Hematopoietic multipotent progenitor cell treated with erythropoietin and hydrocortisone succinate and interleukin-3 and kit ligand, for 8 days (in vitro differentiated cells): ENCODE measurements around the gene ALG14.
"Not testable (repeated sequence)": the region's sequence is repeated elsewhere in the genome, so short reads cannot be mapped to it uniquely, and the experiment has no call there.

Experiments
- DNase-seq: peaks from one replicate; pipeline ENCODE4 v3.0.0-alpha.2; 2015

The ALG14 gene

DNA sequence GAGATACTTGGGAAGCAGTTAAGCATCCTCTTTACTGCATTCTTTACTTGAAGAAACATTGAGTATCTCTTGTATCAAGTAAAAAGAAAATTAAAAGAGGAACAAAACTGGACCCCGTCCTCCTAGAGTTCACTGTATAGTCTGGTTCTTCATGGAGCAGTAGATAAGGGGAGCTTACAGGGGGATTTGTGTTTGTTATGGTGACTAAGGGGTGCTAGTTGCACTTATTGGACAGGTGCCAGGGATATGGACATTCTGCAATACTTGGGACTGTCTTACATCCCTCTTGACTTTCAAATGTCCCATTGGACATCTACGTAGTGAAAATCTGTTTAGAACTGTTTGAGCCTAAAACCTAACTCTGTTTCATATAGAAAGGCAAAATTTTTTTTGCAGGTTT is 67.2 kb downstream of the ALG14 start:
- no peak for DNase-seq

DNA sequence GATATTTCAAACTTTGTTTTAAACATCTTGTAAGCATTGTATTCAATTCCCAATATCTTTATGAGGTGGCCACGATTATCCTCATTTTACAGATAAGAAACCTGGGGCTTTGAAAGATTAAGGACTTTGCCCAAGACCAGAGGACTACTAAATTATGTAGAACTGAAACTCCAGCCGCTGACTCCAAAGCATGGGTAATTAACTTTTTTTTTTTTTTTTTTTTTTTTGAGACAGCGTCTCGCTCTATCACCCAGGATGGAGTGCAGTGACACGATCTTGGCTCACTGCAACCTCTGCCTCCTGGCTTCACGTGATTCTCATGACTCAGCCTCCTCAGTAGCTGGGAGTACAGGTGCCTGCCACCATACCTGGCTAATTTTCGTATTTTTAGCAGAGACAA is 68.7 kb downstream of the ALG14 start:
- no peak for DNase-seq

DNA sequence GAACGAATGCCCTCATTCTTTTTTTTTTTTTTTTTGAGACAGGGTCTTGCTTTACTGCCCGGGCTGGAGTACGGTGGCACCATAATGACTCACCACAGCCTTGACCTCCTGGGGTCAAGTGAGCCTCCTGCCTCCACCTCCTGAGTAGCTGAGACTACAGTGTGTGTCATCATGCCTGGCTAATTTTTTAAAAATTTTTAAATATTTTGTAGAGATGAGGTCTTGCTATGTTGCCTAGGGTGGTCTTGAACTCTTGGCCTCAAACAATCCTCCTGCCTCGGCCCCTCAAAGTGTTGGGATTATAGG is 69.4 kb downstream of the ALG14 start:
- no peak for DNase-seq

DNA sequence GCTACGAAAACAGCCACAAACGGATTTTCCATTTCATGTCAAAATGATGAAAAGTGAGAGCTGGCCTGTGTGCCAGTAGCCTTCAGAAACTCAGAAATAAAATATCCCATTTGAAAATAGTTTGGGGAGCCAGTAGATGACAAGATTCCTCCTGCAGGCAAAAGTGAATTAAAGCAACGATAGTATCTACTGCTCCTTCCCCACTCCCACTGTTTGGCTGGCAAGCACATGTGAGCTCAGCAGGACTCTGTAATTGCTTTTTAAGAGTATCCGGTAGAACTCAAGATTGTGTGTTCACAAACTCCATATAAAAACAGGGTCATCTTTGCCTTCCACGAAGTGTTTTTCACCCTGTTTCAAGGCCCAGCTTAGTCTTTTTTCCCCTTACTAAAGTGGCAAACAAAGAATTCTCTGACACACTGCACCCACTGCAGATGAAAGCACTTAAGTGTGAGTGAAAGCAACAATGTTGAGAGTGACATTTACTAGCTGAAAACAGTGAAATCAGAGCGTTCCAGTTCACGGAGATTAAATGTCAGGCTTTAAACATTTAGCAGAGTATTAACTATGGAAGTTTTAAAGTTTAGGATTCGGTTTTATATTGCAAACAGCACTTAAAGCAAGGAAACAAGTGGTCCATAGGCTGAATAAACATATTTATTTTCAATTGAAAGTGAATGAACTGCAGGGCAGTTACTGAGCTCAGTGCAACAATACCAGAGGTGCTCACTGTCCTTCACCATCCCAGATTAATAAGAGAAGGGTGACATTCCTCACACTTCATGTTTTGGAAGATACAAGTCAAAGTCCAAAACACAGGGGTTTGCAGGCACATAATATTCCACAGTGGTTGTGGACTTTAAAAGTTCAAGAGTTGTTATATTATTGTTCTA is 70.0 kb downstream of the ALG14 start:
- no peak for DNase-seq

DNA sequence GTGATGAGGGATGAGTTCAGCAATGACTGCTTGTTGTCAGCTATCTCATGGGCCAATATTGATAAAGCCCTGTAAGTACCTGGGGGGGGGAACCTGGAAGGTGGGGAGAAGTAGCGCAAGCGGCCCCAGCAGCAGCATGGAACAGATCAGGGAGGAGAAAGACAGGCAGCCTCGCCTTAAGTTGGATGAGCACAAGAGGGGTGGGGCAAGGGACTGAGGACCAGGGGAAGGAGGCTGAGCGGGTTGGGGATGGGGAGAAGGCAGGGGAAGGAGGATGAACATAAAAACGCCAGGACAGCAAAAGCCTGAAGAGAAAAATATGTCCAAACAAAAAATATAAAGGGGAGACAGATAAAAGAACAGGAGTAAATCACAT is 70.6 kb downstream of the ALG14 start:
- no peak for DNase-seq

DNA sequence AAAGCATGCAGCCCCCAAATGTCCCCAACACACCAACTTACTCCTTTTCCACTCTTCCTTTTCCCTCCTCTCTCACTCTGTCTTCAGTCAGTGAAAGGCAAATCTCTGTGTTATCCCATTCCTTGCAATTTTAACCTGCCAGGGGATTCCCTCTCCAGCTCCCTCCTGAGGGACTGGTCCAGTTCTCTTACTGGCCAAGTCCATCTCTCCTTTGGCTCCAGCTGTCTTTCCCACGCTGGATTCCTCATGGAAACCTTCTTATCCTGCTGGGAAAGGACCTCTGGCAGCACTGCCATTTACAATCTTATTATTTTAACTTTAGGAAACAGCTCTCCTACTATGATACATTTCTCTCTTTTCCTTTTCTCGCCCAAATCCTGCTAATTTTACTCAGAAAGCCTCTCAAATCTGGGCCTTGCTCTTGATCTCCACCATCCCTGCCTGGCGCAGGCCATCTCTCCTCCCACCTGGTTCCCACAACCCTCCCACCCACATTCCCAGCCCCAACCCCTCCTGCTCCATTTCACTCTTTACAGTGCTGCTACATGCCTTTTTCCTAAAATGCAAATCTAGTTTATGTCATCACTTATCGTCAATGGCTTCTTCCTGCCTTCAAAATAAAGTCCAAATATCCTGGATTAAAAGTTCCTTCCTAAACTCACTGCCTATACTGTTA is 73.2 kb downstream of the ALG14 start:
- no peak for DNase-seq

DNA sequence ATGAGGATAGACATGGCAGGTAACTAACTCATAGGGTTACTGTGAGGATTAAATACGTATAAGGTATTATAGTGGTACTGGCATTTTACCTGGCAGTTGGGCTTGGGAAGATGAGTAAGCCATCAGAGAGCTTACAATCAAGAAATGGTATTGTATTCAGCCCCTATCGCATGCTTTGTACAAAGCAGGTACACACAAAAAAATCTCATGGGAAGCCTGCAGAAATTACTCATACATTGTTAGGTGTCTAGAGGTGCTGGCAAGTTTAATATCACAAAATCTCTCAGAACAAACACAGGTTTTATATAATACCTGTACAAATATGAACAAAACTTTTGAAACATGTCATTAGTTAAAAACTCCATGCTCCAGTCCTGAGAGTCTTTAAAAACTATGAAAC is 74.0 kb downstream of the ALG14 start:
- no peak for DNase-seq

GRCh38 chr1:94998114-94998513 is 74.6 kb downstream of the ALG14 start:
- DNase-seq: no peak

DNA sequence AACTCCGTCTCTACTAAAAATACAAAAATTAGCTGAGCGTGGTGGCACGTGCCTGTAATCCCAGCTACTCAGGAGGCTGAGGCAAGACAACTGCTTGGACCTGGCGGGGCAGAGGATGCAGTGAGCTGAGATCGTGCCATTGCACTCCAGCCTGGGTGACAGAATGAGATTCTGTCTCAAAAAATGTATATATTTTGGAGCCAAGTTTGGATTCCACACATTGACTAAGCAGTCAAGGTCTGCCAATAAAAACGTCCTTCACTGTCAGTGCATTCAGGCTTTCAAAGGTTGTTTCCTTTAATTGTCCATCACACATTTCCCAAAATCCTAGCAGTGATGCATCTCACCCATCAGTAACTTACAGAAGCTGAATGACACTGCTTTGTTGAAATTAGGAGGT is 77.2 kb downstream of the ALG14 start:
- not testable (repeated sequence) for DNase-seq

- DNase-seq: no peak
Measured at GRCh38 chr1:94994805-94995204, 77.9 kb downstream of the ALG14 start.

- DNase-seq: no peak
Measured at GRCh38 chr1:94993931-94994645, 78.7 kb downstream of the ALG14 start.

- DNase-seq: peak; percentile 11
Measured at GRCh38 chr1:94992863-94993563, 79.7 kb downstream of the ALG14 start.

DNA sequence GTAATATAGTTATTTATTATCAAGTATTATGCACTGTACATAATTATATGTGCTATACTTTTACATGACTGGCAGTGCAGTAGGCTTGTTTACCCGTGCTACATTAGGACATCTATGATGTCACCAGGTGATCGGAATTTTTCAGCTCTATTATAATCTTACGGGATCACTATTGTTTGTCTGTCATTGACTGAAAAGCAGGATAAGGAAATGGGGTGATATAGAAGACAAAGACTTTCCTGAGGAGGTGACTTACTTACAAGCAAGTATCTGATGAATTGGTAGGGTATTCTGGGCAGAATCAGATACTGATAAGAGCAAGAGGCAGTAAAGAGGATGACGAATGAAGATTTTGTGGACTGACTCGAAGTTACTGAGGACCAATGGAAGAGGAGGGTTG is 80.6 kb downstream of the ALG14 start:
- no peak for DNase-seq

DNA sequence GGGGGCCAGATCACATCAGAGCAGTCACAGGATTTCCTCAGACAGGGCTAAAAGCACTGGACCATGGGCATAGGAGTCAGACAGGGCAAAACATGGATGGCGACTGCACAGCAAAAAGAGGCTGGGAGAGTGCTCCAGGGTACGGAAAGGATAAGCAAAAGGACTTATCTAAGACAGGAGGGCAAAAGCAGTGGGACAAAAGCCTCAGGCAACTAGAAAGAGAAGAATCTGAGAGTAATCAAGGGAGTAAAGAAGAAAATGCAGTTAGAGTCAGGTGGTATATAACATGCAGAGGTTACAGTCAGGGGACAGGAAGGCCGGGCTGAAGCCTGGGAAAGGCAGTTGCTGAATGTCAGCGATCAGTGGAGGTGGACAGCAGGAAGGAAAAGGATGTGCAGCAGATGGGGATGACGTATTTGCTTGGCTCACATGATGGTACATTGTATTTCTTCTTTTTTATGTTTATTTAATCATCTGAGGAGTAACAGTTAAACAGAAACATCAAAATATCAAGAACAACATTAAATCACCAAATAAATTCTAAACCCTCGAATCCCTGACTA is 82.8 kb downstream of the ALG14 start:
- DNase-seq: no peak

DNA sequence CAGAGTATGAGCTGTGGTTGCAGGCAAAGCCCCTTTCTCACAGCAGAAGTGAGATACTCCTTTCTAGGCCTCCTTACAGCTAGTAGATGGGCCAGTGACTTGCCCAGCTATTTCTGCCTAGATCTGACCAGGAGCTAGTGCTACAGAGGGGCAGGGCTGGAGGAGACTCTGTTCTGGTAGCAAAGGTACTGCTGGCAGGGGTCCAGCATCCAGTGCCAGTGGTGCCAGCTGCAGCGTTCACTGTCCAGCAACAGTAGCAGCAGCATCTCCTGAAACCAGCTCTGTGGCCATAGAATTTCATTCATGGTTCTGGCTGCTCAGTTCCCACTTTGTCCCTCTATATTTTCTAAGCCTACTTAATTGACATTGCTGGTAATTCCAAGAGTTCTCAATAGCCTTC is 83.4 kb downstream of the ALG14 start:
- DNase-seq: no peak

- DNase-seq: no peak
Measured at GRCh38 chr1:94988356-94988755, 84.4 kb downstream of the ALG14 start.

DNA sequence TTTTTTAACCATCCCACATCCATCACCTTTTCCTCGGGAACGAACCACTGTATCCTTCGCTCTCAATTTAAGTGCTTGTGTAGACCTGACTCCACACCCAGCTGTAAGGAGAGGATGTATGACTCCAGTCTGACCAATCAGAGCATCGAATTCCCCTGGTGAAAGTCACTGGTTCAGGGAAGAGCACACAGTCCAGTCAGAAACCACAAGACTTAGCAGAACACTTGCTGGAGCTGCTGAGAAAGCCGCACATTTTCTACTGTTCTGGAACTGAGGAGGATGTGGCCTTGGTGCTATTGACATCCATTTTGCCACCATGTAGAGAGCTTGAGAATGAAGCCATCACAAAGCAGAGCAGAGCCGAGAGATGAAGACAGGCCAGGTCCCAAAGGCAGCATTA is 86.0 kb downstream of the ALG14 start:
- no peak for DNase-seq

GRCh38 chr1:94983171-94983739 is 89.5 kb downstream of the ALG14 start:
- DNase-seq: no peak

GRCh38 chr1:94982398-94982797 is 90.4 kb downstream of the ALG14 start:
- no peak for DNase-seq

- no peak for DNase-seq
Measured at GRCh38 chr1:94981575-94981973, 91.2 kb downstream of the ALG14 start.

GRCh38 chr1:94980582-94981574 is 91.9 kb downstream of the ALG14 start:
- no peak for DNase-seq
